SK-N-MC (cell line): ENCODE results near the gene SLC9A1.
"Not testable (repeated sequence)": the region's sequence is repeated elsewhere in the genome, so short reads cannot be mapped to it uniquely, and the experiment has no call there.

Experiments used
- DNase-seq: peaks from one replicate; pipeline ENCODE4 v3.0.0-alpha.2; 2011; ENCODE audit warnings: low read depth, low spot score
- H3K27ac ChIP-seq: fragments of 200-600 bp; sonication (generic); 2 replicates; pipeline ENCODE4 v1.5.1; 2016; ENCODE audit warnings: mixed run types
- H3K36me3 ChIP-seq: fragments of 200-600 bp; sonication (generic); 2 replicates; pipeline ENCODE4 v1.6.1; 2017; ENCODE audit warnings: antibody characterized with exemption, low read length, mixed read lengths; ENCODE audit not compliant: insufficient read depth
- H3K4me3 ChIP-seq: fragments of 200-600 bp; sonication (generic); 2 replicates; pipeline ENCODE4 v1.5.1; 2016
- H3K9ac ChIP-seq: fragments of 200-600 bp; sonication (generic); 2 replicates; pipeline ENCODE4 v1.8.0; 2017; ENCODE audit warnings: mixed run types, mixed read lengths; ENCODE audit not compliant: insufficient read length
- H3K9me3 ChIP-seq: fragments of 200-600 bp; sonication (generic); 2 replicates; pipeline ENCODE4 v1.6.1; 2017; ENCODE audit warnings: low read depth, mild to moderate bottlenecking, antibody characterized with exemption, low read length, moderate library complexity, mixed read lengths
- EZH2 ChIP-seq: fragments of 200-600 bp; sonication (generic); IDR thresholded peaks from one replicate; pipeline ENCODE4 v1.6.1; 2017; ENCODE audit warnings: antibody characterized with exemption
- FOXP2 ChIP-seq: optimal IDR thresholded peaks from 2 replicates; pipeline ENCODE3; 2011; ENCODE audit warnings: mild to moderate bottlenecking, moderate library complexity; ENCODE audit not compliant: insufficient read depth; ENCODE audit errors: extremely low read length, control extremely low read depth
- POLR2AphosphoS5 ChIP-seq: IDR thresholded peaks from 2 replicates; pipeline ENCODE4 v1.6.1; 2012; ENCODE audit warnings: mild to moderate bottlenecking, low read depth, low read length, borderline replicate concordance

SLC9A1 gene

GRCh38 chr1:27176323-27176722, 21.4 kb upstream of the SLC9A1 start:
- H3K27ac ChIP-seq: no peak overlapping the region
- DNase-seq: no peak
- no peaks in the 10 kb centered on the region; the same call in 1 of the 2 replicates for H3K9me3 ChIP-seq
- H3K4me3 ChIP-seq: no peak overlapping the region
- H3K9ac ChIP-seq: no peak overlapping the region
- TF ChIP-seq EZH2: no peak
- no peak for TF ChIP-seq FOXP2
- no peak for TF ChIP-seq POLR2AphosphoS5
- H3K36me3 ChIP-seq: no peaks in the 10 kb centered on the region

GRCh38 chr1:27172992-27173391, 18.1 kb upstream of the SLC9A1 start:
- H3K9ac ChIP-seq, H3K27ac ChIP-seq, H3K4me3 ChIP-seq, H3K9me3 ChIP-seq, DNase-seq, H3K36me3 ChIP-seq: not testable (repeated sequence)

- Histone ChIP-seq H3K9me3 (no peaks in the 10 kb centered on the region), H3K9ac (no peak overlapping the region), H3K36me3 (no peaks in the 10 kb centered on the region), H3K27ac (no peak overlapping the region), H3K4me3 (no peak overlapping the region)
- no peak for DNase-seq
- TF ChIP-seq EZH2: no peak
- TF ChIP-seq POLR2AphosphoS5: no peak
- no peak for TF ChIP-seq FOXP2
Measured at GRCh38 chr1:27166929-27167328, 12.0 kb upstream of the SLC9A1 start.

- H3K9ac ChIP-seq: no peak overlapping the region
- H3K27ac ChIP-seq: no peak overlapping the region
- no peaks in the 10 kb centered on the region for H3K9me3 ChIP-seq
- TF ChIP-seq POLR2AphosphoS5 (no peak), FOXP2 (no peak), EZH2 (no peak)
- no peak overlapping the region for H3K4me3 ChIP-seq
- no peaks in the 10 kb centered on the region for H3K36me3 ChIP-seq
- no peak for DNase-seq
Measured at GRCh38 chr1:27166351-27166802, 11.5 kb upstream of the SLC9A1 start.

- no peak overlapping the region for H3K27ac ChIP-seq
- H3K9me3 ChIP-seq: no peaks in the 10 kb centered on the region
- no peak overlapping the region for H3K9ac ChIP-seq
- TF ChIP-seq EZH2: no peak
- TF ChIP-seq POLR2AphosphoS5: no peak
- TF ChIP-seq FOXP2: no peak
- no peak overlapping the region for H3K4me3 ChIP-seq
- no peak for DNase-seq
- H3K36me3 ChIP-seq: no peaks in the 10 kb centered on the region
Measured at GRCh38 chr1:27163093-27163492, 8.2 kb upstream of the SLC9A1 start.

- no peaks in the 10 kb centered on the region for H3K9me3 ChIP-seq
- no peak for DNase-seq
- TF ChIP-seq FOXP2 (no peak), POLR2AphosphoS5 (no peak)
- no peak overlapping the region for H3K9ac ChIP-seq
- no peak overlapping the region for H3K4me3 ChIP-seq
- H3K27ac ChIP-seq: no peak overlapping the region
- no peaks in the 10 kb centered on the region for H3K36me3 ChIP-seq
Measured at GRCh38 chr1:27162090-27162489, 7.2 kb upstream of the SLC9A1 start.

GRCh38 chr1:27161594-27161993, 6.7 kb upstream of the SLC9A1 start:
- Histone ChIP-seq H3K36me3 (no peaks in the 10 kb centered on the region), H3K27ac (no peak overlapping the region), H3K9ac (no peak overlapping the region), H3K4me3 (no peak overlapping the region), H3K9me3 (no peaks in the 10 kb centered on the region)
- DNase-seq: no peak
- TF ChIP-seq EZH2 (no peak), FOXP2 (no peak), POLR2AphosphoS5 (no peak)

- Histone ChIP-seq H3K4me3 (no peak overlapping the region), H3K36me3 (no peaks in the 10 kb centered on the region), H3K9ac (no peak overlapping the region), H3K27ac (no peak overlapping the region), H3K9me3 (no peaks in the 10 kb centered on the region)
- DNase-seq: no peak
- TF ChIP-seq EZH2 (no peak), POLR2AphosphoS5 (no peak), FOXP2 (no peak)
Measured at GRCh38 chr1:27157194-27157593, 2.3 kb upstream of the SLC9A1 start.

GRCh38 chr1:27154469-27154990, 395 bp downstream of the SLC9A1 start:
- Histone ChIP-seq H3K4me3 (peak overlapping the region; percentile 86), H3K27ac (no peak overlapping the region; the same call in 1 of the 2 replicates), H3K9ac (peak overlapping the region; percentile 79), H3K9me3 (no peaks in the 10 kb centered on the region), H3K36me3 (no peaks in the 10 kb centered on the region)
- TF ChIP-seq POLR2AphosphoS5: no peak
- TF ChIP-seq EZH2: no peak
- TF ChIP-seq FOXP2: no peak
- no peak for DNase-seq
